SHP77 treated with DMSO at 0.1 percent for 48 hours (cell line): ENCODE data around the gene SORBS1.
A peak's percentile ranks its signal among the peaks of the same experiment; 100 is the strongest.

Experiments
- DNase-seq: peaks from one replicate; lab custom pipeline; 2025; lab: John Stamatoyannopoulos, UW

The SORBS1 gene

GRCh38 chr10:95539560-95540284 is 21.4 kb downstream of the SORBS1 start:
- DNase-seq, result no peak

- no peak for DNase-seq
These were observed 22.8 kb downstream of the SORBS1 start for GRCh38 chr10:95538412-95538811.

- no peak for DNase-seq
These were observed 23.6 kb downstream of the SORBS1 start for GRCh38 chr10:95537542-95537927.

- no peak for DNase-seq
These were observed 24.2 kb downstream of the SORBS1 start for GRCh38 chr10:95536894-95537541.

GRCh38 chr10:95536017-95536416 is 25.2 kb downstream of the SORBS1 start:
- DNase-seq, result no peak

- no peak for DNase-seq
These were observed 25.6 kb downstream of the SORBS1 start for GRCh38 chr10:95535526-95535925.

- DNase-seq, result no peak
These were observed 27.6 kb downstream of the SORBS1 start for GRCh38 chr10:95533590-95533989.

GRCh38 chr10:95532536-95532935 is 28.6 kb downstream of the SORBS1 start:
- DNase-seq, result no peak

GRCh38 chr10:95531994-95532399 is 29.2 kb downstream of the SORBS1 start:
- DNase-seq, result no peak

GRCh38 chr10:95531058-95531809 is 29.9 kb downstream of the SORBS1 start:
- no peak for DNase-seq

- DNase-seq, result no peak
These were observed 30.6 kb downstream of the SORBS1 start for GRCh38 chr10:95530561-95530960.

- no peak for DNase-seq
These were observed 31.1 kb downstream of the SORBS1 start for GRCh38 chr10:95530029-95530428.

GRCh38 chr10:95526044-95526443 is 35.1 kb downstream of the SORBS1 start:
- no peak for DNase-seq

GRCh38 chr10:95525033-95525418 is 36.1 kb downstream of the SORBS1 start:
- DNase-seq, result no peak

- no peak for DNase-seq
These were observed 36.7 kb downstream of the SORBS1 start for GRCh38 chr10:95524358-95525032.

- no peak for DNase-seq
These were observed 39.1 kb downstream of the SORBS1 start for GRCh38 chr10:95522117-95522516.

GRCh38 chr10:95520617-95521016 is 40.6 kb downstream of the SORBS1 start:
- DNase-seq, result no peak

GRCh38 chr10:95518455-95519452 is 42.4 kb downstream of the SORBS1 start:
- no peak for DNase-seq

GRCh38 chr10:95517536-95518454 is 43.4 kb downstream of the SORBS1 start:
- peak; percentile 8 for DNase-seq

- no peak for DNase-seq
These were observed 44.3 kb downstream of the SORBS1 start for GRCh38 chr10:95516774-95517373.
